Testis (tissue), 3 donors: ENCODE measurements around the gene TNFSF8. TPM values are rescaled to one million over a fixed set of nuclear protein-coding genes. Genes with fewer than 3 reads are reported as not detected.

Experiments
- DNase-seq: peaks from one replicate; pipeline ENCODE4 v3.0.0-alpha.2; 2019
- H3K27ac ChIP-seq, 2 donors: fragments of 200-600 bp; sonication (generic); one replicate each; pipeline ENCODE4 v1.5.1; 2019
- H3K27me3 ChIP-seq: fragments of 200-600 bp; sonication (generic); one replicate; pipeline ENCODE4 v1.5.1; 2019
- H3K36me3 ChIP-seq: fragments of 200-600 bp; sonication (generic); one replicate; pipeline ENCODE4 v1.5.1; 2017; ENCODE audit warnings: low read depth; ENCODE audit errors: missing control alignments
- H3K4me1 ChIP-seq: fragments of 200-600 bp; sonication (generic); one replicate; pipeline ENCODE4 v1.5.1; 2019
- H3K4me3 ChIP-seq, 2 donors: fragments of 200-600 bp; sonication (generic); one replicate each; pipeline ENCODE4 v1.5.1; 2017 to 2019
- H3K9me3 ChIP-seq: fragments of 200-600 bp; sonication (generic); one replicate; pipeline ENCODE4 v1.5.1; 2017
- POLR2A ChIP-seq: fragments of 450-650 bp; IDR thresholded peaks from one replicate; pipeline ENCODE4 v1.6.1; 2017; ENCODE audit warnings: antibody characterized with exemption, mild to moderate bottlenecking, moderate library complexity
- WGBS, 2 donors: methylation state at CpG; one replicate each; pipeline ENCODE4 v1.1.5; 2018; 5-methylcytosine and 5-hydroxymethylcytosine counted together
- intact Hi-C: fragments of 100-400 bp; cut with DNase I; formaldehyde crosslinking; loops from one replicate; pipeline ENCODE4 v1.15.1; 2023; ENCODE audit warnings: low total_unique reads
- polyA plus RNA-seq: library from polyadenylated mRNA; stranded (reverse); fragments of 350-450 nt; fragmentation: Illumina TruSeq; extraction: RNeasy Lipid Tissue Mini Kit (QIAGEN cat#74804); gene quantifications from one replicate; pipeline ENCODE4 v1.2.3, GENCODE V29; 2014; ENCODE audit warnings: low read depth, low replicate concordance; ENCODE audit not compliant: insufficient read depth
- total RNA-seq, 2 donors: library from RNA; depleted of rRNA; stranded (reverse); fragments of >200 nt; gene quantifications; one replicate each; pipeline ENCODE4 v1.2.3, GENCODE V29; 2016
- TF ChIP-seq, protein P1 (sequence below), 3 experiments: fragments of 450-650 bp in 2 of 3; fragments of 200-600 bp in 1 of 3; sonication (generic) in 1 of 3; IDR thresholded peaks; one replicate each; pipeline ENCODE4 v1.5.1; 2016 to 2019; ENCODE audit warnings: antibody characterized with exemption in 3 of 3, mild to moderate bottlenecking in 2 of 3, moderate library complexity in 1 of 3

The TNFSF8 gene
- total and polyA plus RNA-seq, 3 donors from 2014 or later: 0.63 to 1.3 (median 1.1) TPM

DNA sequence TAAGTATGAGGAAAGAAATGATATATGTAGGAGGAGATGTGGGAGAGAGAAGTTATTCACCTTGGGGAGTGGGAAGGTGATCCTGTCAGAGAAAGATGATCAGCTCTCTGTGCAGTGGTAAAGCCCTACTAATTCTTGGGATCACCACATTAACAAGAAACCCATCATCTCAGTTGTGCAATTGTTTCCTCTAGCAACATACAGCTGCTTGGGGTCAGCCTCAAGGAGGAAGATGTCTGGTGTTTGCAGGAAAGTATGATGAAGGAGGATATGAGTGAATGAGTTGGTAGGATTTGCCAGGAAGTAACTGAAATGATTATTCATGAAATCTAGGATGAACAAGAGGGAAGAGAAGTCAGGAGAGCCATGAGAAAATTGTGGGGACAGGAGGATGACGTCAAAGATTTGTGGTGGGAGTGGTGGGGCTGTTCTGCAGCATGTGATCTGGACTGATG is 50.1 kb downstream of the TNFSF8 start:
- H3K4me1 ChIP-seq: no peaks in the 10 kb centered on the region

DNA sequence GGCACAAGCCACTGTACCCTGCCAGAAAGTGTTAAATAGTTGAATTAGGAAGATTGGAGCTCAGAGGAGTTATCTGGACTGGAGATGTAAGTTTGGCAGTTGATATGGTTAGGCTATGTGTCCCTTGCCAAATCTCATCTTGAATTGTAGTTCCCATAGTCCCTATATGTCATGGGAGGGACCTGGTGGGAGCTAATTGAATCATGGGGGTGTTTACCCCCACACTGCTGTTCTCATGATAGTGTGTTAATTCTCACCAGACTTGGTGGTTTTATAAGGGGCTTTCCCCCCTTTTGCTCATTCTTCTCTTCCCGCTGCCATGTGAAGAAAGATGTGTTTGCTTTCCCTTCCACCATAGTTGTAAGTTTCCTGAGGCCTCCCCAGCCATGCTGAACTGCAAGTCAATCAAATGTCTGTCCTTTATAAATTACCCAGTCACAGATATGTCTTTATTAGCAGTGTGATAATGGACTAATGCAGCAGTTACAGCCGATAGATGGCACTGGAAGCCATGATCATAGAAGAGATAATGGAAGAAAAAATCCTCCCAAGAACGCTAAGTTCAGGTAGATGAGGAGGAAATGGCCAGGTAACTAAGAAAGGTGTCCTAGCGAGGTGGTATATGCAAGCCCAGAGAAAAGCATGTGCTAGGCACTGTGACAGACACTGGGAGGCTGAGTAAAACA is 51.4 kb downstream of the TNFSF8 start:
- TF ChIP-seq, protein P1, sequence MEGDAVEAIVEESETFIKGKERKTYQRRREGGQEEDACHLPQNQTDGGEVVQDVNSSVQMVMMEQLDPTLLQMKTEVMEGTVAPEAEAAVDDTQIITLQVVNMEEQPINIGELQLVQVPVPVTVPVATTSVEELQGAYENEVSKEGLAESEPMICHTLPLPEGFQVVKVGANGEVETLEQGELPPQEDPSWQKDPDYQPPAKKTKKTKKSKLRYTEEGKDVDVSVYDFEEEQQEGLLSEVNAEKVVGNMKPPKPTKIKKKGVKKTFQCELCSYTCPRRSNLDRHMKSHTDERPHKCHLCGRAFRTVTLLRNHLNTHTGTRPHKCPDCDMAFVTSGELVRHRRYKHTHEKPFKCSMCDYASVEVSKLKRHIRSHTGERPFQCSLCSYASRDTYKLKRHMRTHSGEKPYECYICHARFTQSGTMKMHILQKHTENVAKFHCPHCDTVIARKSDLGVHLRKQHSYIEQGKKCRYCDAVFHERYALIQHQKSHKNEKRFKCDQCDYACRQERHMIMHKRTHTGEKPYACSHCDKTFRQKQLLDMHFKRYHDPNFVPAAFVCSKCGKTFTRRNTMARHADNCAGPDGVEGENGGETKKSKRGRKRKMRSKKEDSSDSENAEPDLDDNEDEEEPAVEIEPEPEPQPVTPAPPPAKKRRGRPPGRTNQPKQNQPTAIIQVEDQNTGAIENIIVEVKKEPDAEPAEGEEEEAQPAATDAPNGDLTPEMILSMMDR (IDR thresholded peaks at IDR 0.05): no peak
- Histone ChIP-seq H3K4me3 (no peak overlapping the region), H3K9me3 (no peaks in the 10 kb centered on the region), H3K36me3 (no peaks in the 10 kb centered on the region), H3K27ac (no peak overlapping the region), H3K27me3 (no peaks in the 10 kb centered on the region), H3K4me1 (no peaks in the 10 kb centered on the region)
- DNase-seq: no peak
- intact Hi-C loops: no loop called here
- WGBS, 2 donors: 82 to 87% methylated on average over 4 of the region's 4 CpGs

More for the DNA sequence above, 50.1 kb downstream of the TNFSF8 start:
- no peaks in the 10 kb centered on the region for H3K9me3 ChIP-seq
- intact Hi-C loops: no loop called here
- DNase-seq: no peak
- no peak overlapping the region for H3K4me3 ChIP-seq
- H3K36me3 ChIP-seq: no peaks in the 10 kb centered on the region
- TF ChIP-seq, protein P1 (IDR thresholded peaks at IDR 0.05): no peak
- TF ChIP-seq POLR2A: no peak
- no peak overlapping the region for H3K27ac ChIP-seq
- WGBS, 2 donors: 65 to 75% methylated on average over 1 of the region's 1 CpG
- H3K27me3 ChIP-seq: no peaks in the 10 kb centered on the region

DNA sequence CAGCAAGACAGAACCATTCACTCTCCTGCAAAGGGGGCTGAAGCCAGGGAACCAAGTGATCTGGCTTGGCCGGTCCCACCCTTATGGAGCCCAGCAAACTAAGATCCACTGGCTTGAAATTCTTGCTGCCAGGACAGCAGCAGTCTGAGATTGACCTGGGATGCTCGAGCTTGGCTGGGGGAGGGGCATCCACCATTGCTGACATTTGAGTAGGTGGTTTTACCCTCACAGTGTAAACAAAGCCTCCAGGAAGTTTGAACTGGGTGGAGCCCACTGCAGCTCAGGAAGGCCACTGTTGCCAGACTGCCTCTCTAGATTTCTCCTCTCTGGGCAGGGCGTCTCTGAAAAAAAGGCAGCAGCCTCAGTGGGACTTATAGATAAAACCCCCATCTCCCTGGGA is 60.5 kb downstream of the TNFSF8 start:
- 64 to 71% methylated on average over 3 of the region's 3 CpGs for WGBS, 2 donors
- DNase-seq: no peak
- H3K36me3 ChIP-seq: no peaks in the 10 kb centered on the region
- TF ChIP-seq POLR2A: no peak
- TF ChIP-seq, protein P1 (IDR thresholded peaks at IDR 0.05): no peak
- H3K4me3 ChIP-seq: no peak overlapping the region
- H3K27me3 ChIP-seq: no peaks in the 10 kb centered on the region
- no peaks in the 10 kb centered on the region for H3K9me3 ChIP-seq
- H3K27ac ChIP-seq: no peak overlapping the region
- intact Hi-C loops: no loop called here
- H3K4me1 ChIP-seq: no peaks in the 10 kb centered on the region

DNA sequence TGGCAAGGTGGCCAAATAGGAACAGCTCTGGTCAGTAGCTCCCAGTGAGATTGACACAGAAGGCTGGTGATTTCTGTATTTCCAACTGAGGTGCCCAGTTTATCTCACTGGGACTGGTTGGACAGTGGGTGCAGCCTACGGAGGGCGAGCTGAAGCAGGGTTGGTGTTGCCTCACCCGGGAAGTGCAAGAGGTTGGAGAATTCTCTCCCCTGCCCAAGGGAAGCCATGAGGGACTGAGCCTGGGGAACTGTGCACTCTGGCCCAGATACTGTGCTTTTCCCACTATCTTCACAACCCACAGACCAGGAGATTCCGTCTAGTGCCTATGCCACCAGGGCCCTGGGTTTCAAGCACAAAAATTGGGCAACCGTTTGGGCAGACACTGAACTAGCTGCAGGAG is 61.0 kb downstream of the TNFSF8 start:
- Histone ChIP-seq H3K27ac (no peak overlapping the region), H3K9me3 (no peaks in the 10 kb centered on the region), H3K4me3 (no peak overlapping the region), H3K4me1 (no peaks in the 10 kb centered on the region), H3K27me3 (no peaks in the 10 kb centered on the region), H3K36me3 (no peaks in the 10 kb centered on the region)
- no peak for TF ChIP-seq POLR2A
- DNase-seq: no peak
- WGBS, 2 donors: 93 to 94% methylated on average over 5 of the region's 5 CpGs
- intact Hi-C loops: no loop called here

DNA sequence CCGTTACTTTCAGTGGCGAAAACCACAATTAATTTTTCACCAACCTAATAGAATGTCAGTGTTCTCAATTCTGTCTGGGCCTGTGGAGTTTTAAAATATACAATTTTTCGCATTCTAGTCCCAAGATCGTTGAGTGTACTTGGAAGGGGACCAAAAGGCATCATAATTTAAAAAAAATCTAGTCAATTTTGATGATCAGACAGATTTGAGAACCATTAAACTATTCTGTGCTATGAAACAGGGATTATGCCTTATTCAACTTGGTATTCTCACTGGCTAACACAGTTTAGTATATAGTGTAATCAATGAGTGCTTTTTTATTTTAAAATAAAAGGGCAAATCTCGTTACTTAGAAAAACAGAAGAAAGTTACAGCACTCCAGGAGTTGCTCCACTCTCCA is 63.1 kb downstream of the TNFSF8 start:
- H3K4me1 ChIP-seq: no peaks in the 10 kb centered on the region
- no peak for TF ChIP-seq POLR2A
- TF ChIP-seq, protein P1 (IDR thresholded peaks at IDR 0.05): no peak
- no peaks in the 10 kb centered on the region for H3K36me3 ChIP-seq
- H3K27ac ChIP-seq: no peak overlapping the region
- H3K27me3 ChIP-seq: no peaks in the 10 kb centered on the region
- no peak for DNase-seq
- H3K9me3 ChIP-seq: no peaks in the 10 kb centered on the region
- intact Hi-C loops: no loop called here
- WGBS, 2 donors: 86 to 89% methylated on average over 5 of the region's 5 CpGs
- H3K4me3 ChIP-seq: no peak overlapping the region
